Endothelial cell of umbilical vein (primary cell): ENCODE measurements around the gene FXYD6.

Experiments
- CTCF ChIP-seq, 2 donors: IDR thresholded peaks; 1 replicate in 1 of 2; 2 replicates in 1 of 2; pipeline ENCODE4 v1.5.1; 2011; ENCODE audit warnings: low read length in 2 of 2, mild to moderate bottlenecking in 2 of 2, moderate library complexity in 2 of 2, control low read depth in 1 of 2, inconsistent platforms in 1 of 2, low read depth in 1 of 2; ENCODE audit not compliant: insufficient read depth in 1 of 2; ENCODE audit errors: extremely low read depth in 1 of 2
- JUN ChIP-seq: IDR thresholded peaks from 2 replicates; pipeline ENCODE4 v1.6.1; 2011; ENCODE audit warnings: borderline replicate concordance, low read depth; ENCODE audit not compliant: insufficient read length, insufficient read depth
- MAX ChIP-seq: IDR thresholded peaks from 2 replicates; pipeline ENCODE4 v1.6.1; 2011; ENCODE audit not compliant: insufficient read depth, insufficient read length
- POLR2A ChIP-seq: IDR thresholded peaks from 2 replicates; pipeline ENCODE4 v1.6.1; 2012; ENCODE audit warnings: low read depth, mild to moderate bottlenecking, control low read depth, low read length
- POLR2AphosphoS5 ChIP-seq: IDR thresholded peaks from 2 replicates; pipeline ENCODE4 v1.6.1; 2012; ENCODE audit warnings: low read depth, mild to moderate bottlenecking, control low read depth, low read length, moderate library complexity; ENCODE audit not compliant: insufficient read depth

- TF ChIP-seq JUN (no peak), POLR2AphosphoS5 (no peak), POLR2A (no peak), CTCF (IDR thresholded peaks at IDR 0.05; ENCODE audit: extremely low read depth in 1 of 2, insufficient read depth in 1 of 2, low read depth in 1 of 2, low read length in 2 of 2) (no peak), MAX (no peak)
Observed at GRCh38 chr11:117883063-117883462, 6.6 kb upstream of the FXYD6 start.
